Sciatic nerve (tissue), 2 donors: Measurements from ENCODE around the gene SNX24. TPM values are rescaled to one million over a fixed set of nuclear protein-coding genes. Genes with fewer than 3 reads are reported as not detected.
A peak's percentile ranks its signal among the peaks of the same experiment; 100 is the strongest.
"Not testable (repeated sequence)": the region's sequence is repeated elsewhere in the genome, so short reads cannot be mapped to it uniquely, and the experiment has no call there.

Experiments
- ATAC-seq: fragments of 200-7000 bp; cut with Tn5 transposase; one replicate; pipeline ENCODE4 v1.9.1; 2020; ENCODE audit warnings: mild to moderate bottlenecking, moderate library complexity
- DNase-seq: peaks from one replicate; pipeline ENCODE4 v3.0.0-alpha.2; 2020; ENCODE audit warnings: low spot score
- intact Hi-C: fragments of 100-400 bp; cut with DNase I; formaldehyde crosslinking; loops from one replicate; pipeline ENCODE4 v1.14.2; 2022
- total RNA-seq: library from RNA; stranded (reverse); fragmentation: NEBNext Ultra II Directional; extraction: Animal tissue kit (Norgen Biotek cat#: 25700); gene quantifications from one replicate; pipeline ENCODE4 v1.2.1, GENCODE V29; 2021
- donor health status: DM: no; HTN: no; CAD: no.
- donor health status: DM: no; HTN: no; CAD: no.

SNX24 gene
- total RNA-seq: 38.2 TPM

- ATAC-seq (peak; percentile 90), DNase-seq (peak; percentile 88)
- intact Hi-C loops: no loop called here
Measured at GRCh38 chr5:122845229-122846050, at the start of gene SNX24. TSS of gene SNX24 (plus strand) at chr5:122845613. CDS start at chr5:122845634, 21 bp downstream.

- intact Hi-C loops: no loop called here
- no peak for ATAC-seq
- no peak for DNase-seq
Measured at GRCh38 chr5:122805481-122805880, 39.9 kb upstream of the SNX24 start.

- intact Hi-C loops: no loop called here
- ATAC-seq (no peak), DNase-seq (no peak)
Measured at GRCh38 chr5:122810405-122810804, 35.0 kb upstream of the SNX24 start.

- DNase-seq (no peak), ATAC-seq (no peak)
- intact Hi-C loops: no loop called here
Measured at GRCh38 chr5:122815218-122815767, 30.1 kb upstream of the SNX24 start.

GRCh38 chr5:122816756-122817155 lies 28.7 kb upstream of the SNX24 start:
- intact Hi-C loops: no loop called here
- ATAC-seq (no peak), DNase-seq (no peak)

- intact Hi-C loops: no loop called here
- DNase-seq: no peak
- no peak for ATAC-seq
Measured at GRCh38 chr5:122831984-122832383, 13.4 kb upstream of the SNX24 start.

- no peak for ATAC-seq
- intact Hi-C loops: no loop called here
- DNase-seq: no peak
Measured at GRCh38 chr5:122835681-122836080, 9.7 kb upstream of the SNX24 start.

GRCh38 chr5:122836947-122837346 lies 8.5 kb upstream of the SNX24 start:
- no peak for DNase-seq
- intact Hi-C loops: no loop called here
- no peak for ATAC-seq

- no peak for ATAC-seq
- intact Hi-C loops: no loop called here
- no peak for DNase-seq
Measured at GRCh38 chr5:122839731-122840130, 5.7 kb upstream of the SNX24 start.

GRCh38 chr5:122842016-122842580 lies 3.3 kb upstream of the SNX24 start:
- DNase-seq: no peak
- intact Hi-C loops: no loop called here
- ATAC-seq: no peak

- no peak for ATAC-seq
- DNase-seq: no peak
Measured at GRCh38 chr5:122844136-122844909, 1.1 kb upstream of the SNX24 start.

GRCh38 chr5:122844910-122845228 lies 544 bp upstream of the SNX24 start:
- DNase-seq: no peak
- intact Hi-C loops: no loop called here
- ATAC-seq: peak; percentile 30

More at GRCh38 chr5:122844136-122844909, 1.1 kb upstream of the SNX24 start:
- intact Hi-C loops: no loop called here

GRCh38 chr5:122846051-122846550 lies 688 bp downstream of the SNX24 start:
- ATAC-seq: peak; percentile 3
- intact Hi-C loops: no loop called here
- no peak for DNase-seq

GRCh38 chr5:122847687-122848081 lies 2.3 kb downstream of the SNX24 start:
- intact Hi-C loops: no loop called here
- no peak for ATAC-seq
- no peak for DNase-seq

GRCh38 chr5:122849771-122850170 lies 4.4 kb downstream of the SNX24 start:
- no peak for DNase-seq
- intact Hi-C loops: no loop called here
- ATAC-seq: no peak

- ATAC-seq, DNase-seq, intact Hi-C loops: not testable (repeated sequence)
Measured at GRCh38 chr5:122857538-122857937, 12.1 kb downstream of the SNX24 start.

GRCh38 chr5:122858451-122858850 lies 13.0 kb downstream of the SNX24 start:
- ATAC-seq (no peak), DNase-seq (no peak)
- intact Hi-C loops: no loop called here

- intact Hi-C loops: no loop called here
- no peak for ATAC-seq
- no peak for DNase-seq
Measured at GRCh38 chr5:122863240-122863639, 17.8 kb downstream of the SNX24 start.

- ATAC-seq: no peak
- DNase-seq: no peak
- intact Hi-C loops: no loop called here
Measured at GRCh38 chr5:122863721-122864120, 18.3 kb downstream of the SNX24 start.

GRCh38 chr5:122864400-122864799 lies 19.0 kb downstream of the SNX24 start:
- DNase-seq: no peak
- intact Hi-C loops: no loop called here
- no peak for ATAC-seq
